Measurements from ENCODE around the gene IL19. TPM values are rescaled to one million over a fixed set of nuclear protein-coding genes. Genes with fewer than 3 reads are reported as not detected.
"Not testable (repeated sequence)": the region's sequence is repeated elsewhere in the genome, so short reads cannot be mapped to it uniquely, and the experiment has no call there.

IL19 gene
- total RNA-seq, 6 experiments from 2014 or later, result not detected

- H3K4me1 Mint-ChIP-seq (ENCODE audit: low read depth), result peaks cover 7% of the 10 kb centered on the region
- no peak for DNase-seq
- H3K27me3 Mint-ChIP-seq (ENCODE audit: insufficient read depth), result peaks cover 2% of the 10 kb centered on the region; the same call in 1 of the 2 replicates
Measured at GRCh38 chr1:206847946-206848345, 77.4 kb downstream of the IL19 start.

DNA sequence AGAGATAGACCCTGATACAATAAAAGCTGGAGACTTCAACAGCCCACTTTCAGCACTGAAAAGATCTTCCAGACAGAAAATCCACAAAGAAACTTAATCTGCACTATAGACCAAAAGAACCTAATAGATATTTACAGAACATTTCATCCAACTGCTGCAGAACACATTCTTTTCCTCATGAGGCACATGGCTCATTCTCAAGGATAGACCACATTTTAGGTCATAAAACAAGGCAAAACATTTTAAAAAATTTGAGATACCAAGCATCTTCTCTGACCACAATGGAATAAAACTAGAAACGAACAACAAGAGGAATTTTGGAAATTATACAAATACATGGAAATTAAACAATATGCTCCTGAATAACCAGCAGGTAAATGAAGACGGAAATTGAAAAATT lies 79.8 kb downstream of the IL19 start:
- Mint-ChIP-seq H3K4me1 (ENCODE audit: low read depth) (peaks cover 7% of the 10 kb centered on the region), H3K4me3 (no peak overlapping the region), H3K9me3 (peaks cover 14% of the 10 kb centered on the region), H3K27me3 (ENCODE audit: insufficient read depth) (peaks cover 4% of the 10 kb centered on the region), H3K36me3 (ENCODE audit: low read depth) (peaks cover 11% of the 10 kb centered on the region; the same call in 1 of the 2 replicates), H3K27ac (no peak overlapping the region)
- no peak for DNase-seq
- TF ChIP-seq CTCF (IDR thresholded peaks at IDR 0.05), result no peak

More at GRCh38 chr1:206847946-206848345, 77.4 kb downstream of the IL19 start:
- TF ChIP-seq CTCF (IDR thresholded peaks at IDR 0.05), result no peak
- H3K27ac Mint-ChIP-seq, result no peak overlapping the region
- H3K36me3 Mint-ChIP-seq (ENCODE audit: low read depth), result peaks cover 11% of the 10 kb centered on the region; the same call in 1 of the 2 replicates
- peaks cover 12% of the 10 kb centered on the region for H3K9me3 Mint-ChIP-seq
- H3K4me3 Mint-ChIP-seq, result no peak overlapping the region

DNA sequence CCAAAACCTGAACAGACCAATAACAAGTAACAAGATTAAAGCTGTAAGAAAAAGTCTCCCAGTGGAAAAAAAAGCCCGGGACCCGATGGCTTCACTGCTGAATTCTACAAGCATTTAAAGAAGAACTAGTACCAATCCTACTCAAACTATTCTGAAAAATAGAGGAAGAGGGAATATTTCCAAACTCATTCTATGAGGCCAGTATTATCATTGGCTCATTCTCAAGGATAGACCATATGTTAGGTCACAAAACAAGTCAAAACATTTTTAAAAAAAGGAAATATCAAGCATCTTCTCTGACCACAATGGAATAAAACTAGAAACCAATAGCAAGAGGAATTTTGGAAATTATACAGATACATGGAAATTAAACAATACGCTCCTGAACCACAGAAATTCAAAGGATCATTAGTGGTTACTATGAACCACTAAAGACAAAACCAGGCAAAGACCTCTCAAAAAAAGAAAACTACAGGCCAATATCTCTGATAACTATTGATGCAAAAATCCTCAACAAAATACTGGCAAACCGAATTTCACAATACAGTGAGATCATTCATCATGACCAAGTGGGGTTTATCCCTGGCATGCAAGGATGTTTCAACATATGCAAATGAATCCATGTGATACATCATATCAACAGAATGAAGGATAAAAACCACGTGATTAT lies 80.9 kb downstream of the IL19 start:
- DNase-seq, result peak; percentile 45
- Mint-ChIP-seq H3K4me3 (no peak overlapping the region), H3K36me3 (ENCODE audit: low read depth) (peaks cover 11% of the 10 kb centered on the region; the same call in 1 of the 2 replicates), H3K9me3 (peaks cover 14% of the 10 kb centered on the region), H3K27me3 (ENCODE audit: insufficient read depth) (peaks cover 5% of the 10 kb centered on the region), H3K27ac (no peak overlapping the region), H3K4me1 (ENCODE audit: low read depth) (peaks cover 7% of the 10 kb centered on the region)
- TF ChIP-seq CTCF (IDR thresholded peaks at IDR 0.05), result no peak

DNA sequence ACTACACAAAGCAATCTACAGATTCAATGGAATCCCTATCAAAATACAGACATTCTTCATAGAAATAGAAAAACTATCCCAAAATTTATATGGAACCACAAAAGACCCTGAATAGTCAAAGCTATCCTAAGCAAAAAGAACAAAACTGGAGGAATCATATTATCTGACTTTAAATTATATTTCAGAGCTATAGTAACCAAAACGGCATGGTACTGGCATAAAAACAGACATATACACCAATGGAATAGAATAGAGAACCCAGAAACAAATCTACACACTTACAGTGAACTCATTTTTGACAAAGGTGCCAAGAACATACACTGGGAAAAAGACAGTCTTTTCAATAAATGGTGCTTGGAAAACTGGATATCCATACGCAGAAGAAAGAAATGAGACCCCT lies 82.1 kb downstream of the IL19 start:
- H3K4me3 Mint-ChIP-seq; H3K4me1 Mint-ChIP-seq (ENCODE audit: low read depth); H3K27me3 Mint-ChIP-seq (ENCODE audit: insufficient read depth); H3K27ac Mint-ChIP-seq; DNase-seq: not testable (repeated sequence)
- H3K36me3 Mint-ChIP-seq (ENCODE audit: low read depth), result peaks cover 11% of the 10 kb centered on the region; the same call in 1 of the 2 replicates
- peaks cover 14% of the 10 kb centered on the region for H3K9me3 Mint-ChIP-seq

GRCh38 chr1:206853696-206854095 lies 83.1 kb downstream of the IL19 start:
- not testable (repeated sequence) for DNase-seq; H3K4me3 Mint-ChIP-seq; H3K27ac Mint-ChIP-seq; H3K27me3 Mint-ChIP-seq (ENCODE audit: insufficient read depth); H3K4me1 Mint-ChIP-seq (ENCODE audit: low read depth)
- Mint-ChIP-seq H3K36me3 (ENCODE audit: low read depth) (peaks cover 11% of the 10 kb centered on the region; the same call in 1 of the 2 replicates), H3K9me3 (peaks cover 14% of the 10 kb centered on the region)

GRCh38 chr1:206854401-206855129 lies 84.0 kb downstream of the IL19 start:
- peaks cover 11% of the 10 kb centered on the region; the same call in 1 of the 2 replicates for H3K36me3 Mint-ChIP-seq (ENCODE audit: low read depth)
- DNase-seq, result no peak
- no peak for TF ChIP-seq CTCF (IDR thresholded peaks at IDR 0.05)
- H3K4me1 Mint-ChIP-seq (ENCODE audit: low read depth), result peaks cover 7% of the 10 kb centered on the region
- peaks cover 14% of the 10 kb centered on the region for H3K9me3 Mint-ChIP-seq
- peaks cover 8% of the 10 kb centered on the region for H3K27me3 Mint-ChIP-seq (ENCODE audit: insufficient read depth)
- H3K27ac Mint-ChIP-seq, result no peak overlapping the region
- H3K4me3 Mint-ChIP-seq, result no peak overlapping the region
